GM21515 (cell line): ENCODE results near the gene CHCHD4.

Source experiments
- ATAC-seq: cut with Tn5 transposase; IDR thresholded peaks from one replicate; pipeline ENCODE4 v1.9.1; 2021; ENCODE audit not compliant: unreplicated experiment

Gene CHCHD4

DNA sequence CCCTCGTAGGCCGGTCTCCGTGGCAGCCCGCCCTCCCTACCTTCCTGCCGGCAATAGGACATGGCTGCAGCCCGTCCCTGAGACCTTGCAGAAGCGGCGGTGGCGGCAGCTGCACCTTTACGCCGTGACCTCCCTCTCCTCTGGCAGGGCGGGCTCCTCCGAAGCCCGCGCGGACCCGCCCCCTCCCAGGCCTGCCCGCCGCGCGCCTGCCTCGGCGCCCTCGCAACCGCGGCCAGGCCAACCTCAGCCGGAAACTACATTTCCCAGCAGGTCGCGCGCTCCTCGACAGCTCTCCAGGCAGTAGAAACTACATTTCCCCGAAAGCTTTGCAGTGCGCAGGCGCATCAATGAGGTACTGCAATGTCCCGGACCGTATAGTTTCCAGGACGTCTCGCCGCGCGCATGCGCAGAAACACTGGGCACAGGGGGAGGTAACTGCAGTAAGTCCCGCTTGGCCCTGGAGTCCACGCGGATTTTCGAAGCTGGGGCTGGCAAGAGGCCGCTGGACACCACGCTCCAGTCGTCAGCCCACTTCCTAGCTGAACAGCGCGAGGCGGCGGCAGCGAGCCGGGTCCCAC, at the start of gene CHCHD4, which contains the start of gene TMEM43:
Gene CHCHD4, minus strand, starts transcription at position 256 of the 578 bp plus-strand sequence. Its CDS starts 194 bp downstream, at position 62.
Gene TMEM43, plus strand, starts transcription at position 438 of the 578 bp plus-strand sequence. CDS start 142 bp downstream, outside the sequence.
- ATAC-seq = peak; percentile 81

DNA sequence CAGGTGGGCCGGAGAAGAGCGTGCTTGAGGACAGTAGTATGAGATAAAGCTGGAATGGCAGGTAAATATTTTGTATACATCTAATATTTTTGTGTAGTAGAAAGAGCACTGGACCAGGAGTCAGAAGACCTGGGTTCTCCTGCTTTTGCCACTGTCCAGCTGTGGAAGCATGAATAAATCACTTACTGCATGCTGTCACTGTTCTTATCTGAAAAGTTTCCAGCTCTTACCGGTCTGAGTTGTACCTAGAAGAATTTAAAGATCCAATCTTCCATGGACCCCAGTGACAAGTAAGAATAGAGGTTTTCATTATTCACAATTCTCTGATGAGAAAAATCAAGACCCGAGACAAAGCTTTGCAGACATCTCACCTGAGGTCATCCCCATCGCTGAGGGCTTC, 47.8 kb upstream of the CHCHD4 start:
- ATAC-seq = no peak

DNA sequence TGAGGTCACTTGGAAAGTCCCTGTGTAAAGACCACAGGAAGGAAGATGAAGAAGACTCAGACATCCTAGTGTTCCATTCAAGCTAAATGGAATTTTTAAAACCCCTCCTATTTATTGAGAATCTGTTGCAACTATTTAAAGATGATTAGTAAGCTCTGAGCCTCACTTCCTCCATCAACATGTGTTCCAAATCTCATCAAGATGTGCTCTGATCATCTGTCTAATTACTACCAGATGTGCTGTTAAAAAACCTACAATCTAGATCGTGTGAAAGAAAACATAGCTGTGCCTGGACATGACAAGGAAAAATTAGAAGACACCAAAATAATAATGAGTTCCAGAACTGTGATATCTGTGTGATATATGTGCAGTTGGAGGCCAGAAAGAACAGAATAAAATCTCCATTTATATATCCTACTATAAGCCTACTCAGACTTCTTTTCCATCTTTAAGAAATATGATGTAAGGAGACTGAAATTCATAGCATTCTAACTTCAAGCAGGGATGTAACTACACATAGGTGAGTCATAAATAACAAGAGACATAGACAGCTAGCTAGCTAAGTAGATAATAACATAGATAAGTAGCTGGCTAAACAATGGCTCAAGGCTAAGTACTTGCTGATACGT, 46.0 kb upstream of the CHCHD4 start:
- no peak for ATAC-seq

DNA sequence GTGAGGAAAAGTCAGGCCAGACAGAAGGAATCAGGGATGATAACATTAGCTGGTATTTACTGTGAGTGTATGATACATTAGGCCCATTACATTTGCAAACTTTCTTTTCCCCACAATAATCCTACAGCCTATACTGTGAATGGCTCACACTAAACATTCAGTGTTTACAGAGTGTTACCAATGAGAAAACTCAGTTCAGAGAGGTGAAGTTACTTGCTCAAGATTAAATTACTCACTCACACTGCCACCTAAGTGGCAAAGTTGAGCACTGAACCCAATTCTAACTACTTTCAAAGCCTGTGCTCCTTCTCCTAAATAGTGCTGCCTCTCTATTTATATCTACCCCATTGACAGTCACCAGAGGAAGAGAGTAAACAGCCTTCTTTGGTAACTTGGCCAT, 45.2 kb upstream of the CHCHD4 start:
- no peak for ATAC-seq

DNA sequence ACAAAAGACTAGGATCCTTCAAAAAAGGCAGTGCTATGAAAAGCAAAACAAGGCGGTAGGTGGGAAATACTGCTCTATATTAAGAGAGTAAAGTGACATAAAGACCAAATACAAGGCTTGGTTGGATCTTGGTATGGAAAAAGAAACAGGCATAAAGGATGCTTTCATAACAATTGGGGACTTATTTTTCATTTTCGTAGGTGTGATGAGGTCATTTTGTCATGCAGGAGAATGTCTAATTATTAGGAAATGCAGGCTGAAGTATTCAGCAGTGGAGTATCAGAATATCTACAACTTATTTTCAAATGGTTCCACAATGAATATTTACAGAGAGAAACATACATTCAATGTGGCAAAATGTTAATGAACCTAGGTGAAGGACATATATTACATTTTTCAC, 44.8 kb upstream of the CHCHD4 start:
- ATAC-seq = no peak

DNA sequence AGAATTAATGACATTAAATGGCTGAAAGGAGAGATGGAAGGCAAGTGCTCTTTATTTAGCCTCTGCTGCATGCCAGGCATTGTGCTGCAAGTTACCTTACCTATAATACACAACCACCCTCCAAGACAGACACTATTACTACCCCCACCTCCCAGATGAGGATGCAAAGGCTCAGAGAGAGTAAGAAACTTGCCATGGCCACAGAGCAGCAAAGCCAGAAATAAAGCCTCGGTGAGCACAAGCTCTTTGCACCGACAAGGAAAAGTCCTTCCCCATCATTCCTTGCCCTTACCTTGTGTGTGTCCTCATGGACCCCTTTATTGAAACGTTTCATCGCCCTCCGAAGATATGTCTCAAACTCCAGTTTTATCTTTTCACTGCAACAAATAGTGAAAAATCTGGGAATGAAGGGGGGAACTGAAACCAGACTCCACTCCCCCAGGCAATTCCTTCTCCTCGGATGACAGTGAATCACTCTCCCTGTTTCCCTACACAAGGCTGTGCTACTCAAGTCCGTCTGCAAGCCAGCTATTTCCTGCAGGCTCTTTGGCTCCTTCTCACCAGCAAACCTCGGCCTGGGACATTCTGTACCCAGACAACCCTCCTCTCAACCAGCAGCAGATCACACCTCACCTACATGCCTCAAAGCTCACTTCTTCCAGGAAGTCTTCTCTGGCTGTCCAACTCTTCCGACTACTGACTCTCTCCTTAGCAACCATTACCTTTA, 42.4 kb upstream of the CHCHD4 start:
- no peak for ATAC-seq

DNA sequence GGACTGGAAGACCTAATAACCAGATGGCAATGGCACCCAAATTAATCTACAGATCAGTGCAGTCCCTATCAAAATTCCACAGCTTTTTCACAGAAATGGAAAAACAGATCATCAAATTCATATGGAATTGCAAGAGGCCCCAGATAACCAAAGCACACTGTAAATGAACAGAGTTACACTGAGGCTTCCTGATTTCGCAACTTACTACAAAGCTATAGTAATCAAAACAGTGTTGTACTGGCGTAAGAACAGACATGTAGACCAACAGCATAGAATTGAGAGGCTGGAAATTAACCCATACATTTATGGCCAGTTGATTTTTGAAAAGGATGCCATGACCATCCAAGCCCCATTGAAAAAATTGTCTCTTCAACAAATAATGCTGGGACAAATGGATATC, 37.5 kb upstream of the CHCHD4 start:
- no peak for ATAC-seq

DNA sequence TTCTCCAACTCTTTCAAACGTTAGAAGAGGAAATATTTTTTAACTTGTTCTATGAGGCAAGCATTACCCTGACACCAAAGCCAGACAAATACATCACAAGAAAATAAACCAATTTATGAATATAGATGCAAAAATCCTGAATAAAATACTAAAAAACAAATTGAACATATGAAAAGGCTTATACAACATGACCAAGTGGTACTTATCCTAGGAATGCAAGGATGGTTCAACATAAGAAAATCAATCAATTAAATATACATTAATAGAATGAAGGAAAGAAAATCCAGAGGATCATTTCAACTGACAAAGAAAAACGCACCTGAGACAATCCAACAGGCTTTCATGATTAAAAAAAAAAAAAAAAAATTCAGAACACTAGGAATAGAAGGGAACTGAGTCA, 36.6 kb upstream of the CHCHD4 start:
- no peak for ATAC-seq

DNA sequence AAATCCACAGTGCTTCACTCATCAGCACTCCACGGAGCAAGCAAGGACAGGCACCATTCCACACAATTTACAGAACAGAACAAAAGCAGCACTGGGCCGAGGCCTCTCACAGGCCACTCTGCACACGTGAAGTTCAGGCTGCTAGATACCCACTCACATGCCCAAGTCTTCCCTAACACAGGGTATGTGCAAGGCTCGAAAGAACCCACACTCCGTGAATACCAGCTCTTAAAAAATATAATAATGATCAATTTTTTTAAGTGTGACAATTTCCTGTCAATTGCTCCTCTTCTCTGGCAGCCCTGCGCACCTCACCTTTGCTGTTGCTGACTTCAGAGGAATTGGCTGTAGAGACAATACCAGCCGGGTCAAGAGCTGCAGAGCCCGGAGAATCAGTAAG, 34.8 kb upstream of the CHCHD4 start:
- ATAC-seq = no peak

DNA sequence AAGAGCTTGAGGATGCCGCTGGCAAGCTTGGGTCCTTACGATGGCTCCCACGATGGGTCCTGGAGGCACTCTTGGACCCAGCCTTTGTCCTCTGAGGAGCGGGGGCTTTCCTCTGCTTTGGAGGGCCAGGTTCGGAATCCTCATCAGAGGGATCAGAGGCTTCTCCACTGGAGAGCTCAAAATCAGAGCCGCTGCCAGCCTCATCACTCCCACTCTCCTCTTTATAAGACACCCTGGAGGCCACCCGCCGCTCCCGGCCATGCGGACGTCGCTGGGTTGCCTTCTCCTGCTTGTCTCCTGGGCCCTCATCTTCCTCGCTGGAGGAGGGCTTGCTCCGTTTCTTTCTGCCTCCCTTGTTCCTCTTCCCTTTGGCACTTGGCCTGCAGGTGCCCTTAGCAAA, 33.7 kb upstream of the CHCHD4 start:
- no peak for ATAC-seq

DNA sequence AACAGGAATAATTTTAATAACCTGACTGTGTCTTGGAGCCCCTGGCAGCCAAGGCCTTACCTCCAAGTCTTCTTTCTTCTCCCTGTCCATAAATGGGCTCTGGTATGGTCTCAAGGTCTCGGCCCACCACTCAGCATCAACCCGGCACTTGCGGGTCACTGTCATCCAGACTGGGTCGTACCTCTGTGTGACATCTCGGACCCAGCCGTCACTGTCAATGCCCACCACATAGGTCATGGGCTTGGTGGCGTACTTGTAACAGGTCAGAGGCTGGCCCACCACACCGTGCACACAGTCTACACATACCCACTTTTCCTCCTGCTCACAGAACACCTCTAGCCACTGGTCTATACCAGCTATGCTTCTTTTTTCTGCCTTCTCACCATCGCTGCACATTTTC, 33.3 kb upstream of the CHCHD4 start:
- no peak for ATAC-seq

DNA sequence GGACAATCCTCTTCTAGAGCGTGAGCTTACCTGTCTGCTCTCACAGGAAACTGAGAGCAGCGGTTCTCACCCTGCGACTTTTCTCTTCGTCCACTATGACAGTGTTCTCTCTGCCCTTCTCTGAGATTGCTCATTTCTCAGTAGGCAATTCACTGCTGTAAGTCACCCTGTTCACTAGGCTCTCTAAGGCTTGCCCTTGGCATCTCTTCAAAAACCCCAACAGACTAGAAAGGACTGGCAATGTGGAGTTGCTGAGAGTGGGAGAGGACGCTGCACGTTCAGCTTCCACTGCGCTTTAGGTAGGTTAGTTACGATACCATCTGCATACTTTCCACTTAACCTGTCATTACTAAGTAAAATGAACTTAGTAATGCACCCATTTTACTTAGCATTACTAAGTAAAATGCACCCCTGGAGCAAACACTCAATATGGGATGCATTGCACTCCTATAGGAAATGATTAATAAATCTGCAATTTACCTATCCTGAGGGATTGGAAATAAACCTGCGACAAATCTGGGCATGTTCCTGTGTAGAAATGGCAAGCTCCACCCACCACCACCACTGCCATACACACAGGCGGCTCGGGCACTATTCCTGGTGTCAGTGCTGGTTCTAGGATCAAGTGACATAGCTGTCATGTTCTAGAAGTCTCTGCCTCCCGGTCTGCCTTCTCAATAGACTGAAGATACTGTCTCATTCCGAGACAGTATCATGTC, 32.3 kb upstream of the CHCHD4 start:
- no peak for ATAC-seq

DNA sequence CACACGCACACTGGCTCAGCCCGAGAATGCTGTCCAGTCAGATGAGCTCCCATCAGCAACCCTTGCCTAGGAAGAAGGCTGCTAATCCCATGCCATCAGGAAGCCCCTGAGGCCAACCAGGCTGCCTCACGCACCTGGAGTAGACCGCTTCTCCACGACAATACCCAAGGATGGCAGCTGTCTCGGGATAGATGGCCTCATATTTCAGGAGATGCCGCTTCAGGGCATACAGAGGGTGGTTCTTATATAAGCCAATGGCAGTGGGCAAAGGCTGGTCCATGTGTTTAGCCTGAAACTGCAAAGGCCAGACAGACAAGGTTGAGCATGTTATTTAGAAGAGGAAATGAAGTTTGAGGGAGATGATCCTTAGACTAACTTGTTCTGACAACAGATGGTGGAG, 31.5 kb upstream of the CHCHD4 start:
- no peak for ATAC-seq

DNA sequence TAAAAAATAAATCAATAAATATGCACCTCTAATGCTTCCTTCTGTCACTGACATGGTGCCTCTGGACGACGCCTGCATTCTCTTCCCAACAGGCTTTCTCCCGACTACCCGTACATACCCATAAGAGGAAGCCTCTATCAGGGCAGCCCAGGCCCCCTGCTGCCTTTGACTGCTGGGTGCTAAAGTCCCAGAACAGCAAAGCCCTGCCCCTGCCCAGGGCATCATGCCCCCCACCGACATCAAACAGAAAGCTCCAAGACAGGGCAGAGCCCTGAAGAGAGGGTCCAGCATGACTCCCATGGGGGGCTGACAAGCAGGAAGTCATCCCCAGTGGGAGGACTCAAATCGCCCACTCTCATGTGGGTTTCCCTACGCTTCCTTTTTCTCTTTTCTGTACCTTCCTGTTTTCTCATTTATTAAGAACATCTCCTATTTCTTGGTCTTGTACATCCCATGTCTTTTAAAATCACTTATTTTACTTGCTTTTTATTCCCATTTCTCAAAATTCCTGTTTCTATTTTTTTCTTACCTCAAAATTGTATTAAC, 30.3 kb upstream of the CHCHD4 start:
- no peak for ATAC-seq

DNA sequence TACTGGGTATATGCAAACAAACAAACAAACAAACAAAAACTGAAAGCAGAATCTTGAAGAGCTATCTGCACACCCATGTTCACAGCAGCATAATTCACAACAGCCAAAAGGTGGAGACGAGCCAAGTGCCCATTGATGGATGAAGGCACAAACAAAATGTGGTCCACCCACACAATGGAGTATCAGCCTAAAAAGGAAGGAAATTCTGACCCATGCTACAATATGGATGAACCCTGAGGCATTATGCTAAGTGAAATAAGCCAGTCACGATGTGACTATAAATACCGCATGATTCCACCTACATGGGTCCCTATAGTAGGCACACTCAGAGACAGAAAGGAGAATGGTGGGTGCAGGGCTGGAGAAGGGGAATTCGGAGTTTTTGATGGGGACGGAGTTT, 29.6 kb upstream of the CHCHD4 start:
- ATAC-seq = no peak

DNA sequence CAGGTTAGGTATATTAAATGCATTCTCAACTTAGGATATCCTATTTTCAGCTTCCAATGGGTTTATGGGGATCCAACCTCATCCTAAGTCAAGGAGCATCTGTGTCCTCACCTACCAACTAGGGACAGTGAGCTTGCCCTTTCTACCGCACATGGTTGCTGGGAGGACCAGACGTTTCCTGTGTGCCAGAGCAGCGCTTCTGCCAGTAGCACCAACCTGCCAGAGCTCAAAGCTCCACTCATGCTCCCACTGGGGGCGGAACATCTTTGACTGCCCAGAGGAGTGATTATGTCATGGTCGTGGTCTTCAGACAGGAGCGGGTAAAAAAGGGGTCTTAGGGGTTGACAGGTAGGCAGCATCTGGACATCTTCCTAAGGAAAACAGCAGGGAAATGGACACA, 29.0 kb upstream of the CHCHD4 start:
- no peak for ATAC-seq

DNA sequence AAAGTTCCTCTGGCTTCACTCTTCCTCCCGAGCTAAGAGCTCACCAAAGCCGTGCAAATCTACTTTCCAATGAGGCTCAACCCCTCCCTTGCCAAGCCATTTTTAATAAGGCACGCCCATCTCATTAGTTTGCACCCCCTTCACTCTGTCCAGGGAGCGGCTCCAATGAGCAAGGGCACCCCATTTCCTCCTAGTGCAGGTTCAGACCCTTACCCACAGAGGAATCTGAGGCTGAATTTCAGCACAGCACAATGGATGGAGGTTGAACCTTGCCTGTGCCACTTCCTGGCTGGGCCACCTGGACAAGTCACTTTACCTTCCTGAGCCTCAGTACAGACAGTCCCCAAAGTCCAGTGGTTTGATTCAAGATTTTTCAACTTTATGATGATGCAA, 28.3 kb upstream of the CHCHD4 start:
- ATAC-seq = no peak

DNA sequence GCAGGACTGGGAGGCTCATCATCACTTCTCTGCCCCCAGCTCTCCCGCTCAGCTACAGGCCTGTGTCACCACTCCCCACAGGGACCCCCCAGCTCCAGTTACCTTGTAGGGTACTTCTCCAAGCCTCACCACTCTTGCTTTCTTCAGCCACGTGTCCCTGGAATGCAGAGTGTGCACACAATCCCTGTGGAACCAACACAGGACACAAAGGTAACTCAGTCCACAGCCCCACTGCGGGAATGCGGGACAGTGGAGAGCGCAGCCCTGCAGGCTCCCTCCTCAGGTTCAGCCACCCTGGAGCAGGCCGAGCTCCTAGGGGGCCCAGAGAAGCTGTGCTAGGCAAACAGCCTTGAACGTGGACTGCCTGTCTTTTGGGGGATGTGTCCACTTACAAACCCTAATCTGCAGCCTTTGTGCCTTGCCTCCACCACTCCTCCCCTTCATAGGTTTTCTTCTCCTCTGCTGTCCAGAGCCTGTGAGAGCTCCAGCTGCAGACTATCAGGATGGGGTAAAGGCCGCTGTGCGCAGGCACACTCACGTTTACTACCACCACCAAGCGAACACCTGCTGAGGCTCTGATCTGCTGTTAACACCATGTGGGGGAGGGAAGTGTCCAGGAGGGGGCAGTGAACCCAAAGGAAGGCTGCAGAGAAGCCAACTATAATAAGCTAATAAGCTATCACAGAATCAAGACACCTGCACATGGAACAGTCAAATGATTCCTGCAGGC, 27.7 kb upstream of the CHCHD4 start:
- ATAC-seq = no peak

DNA sequence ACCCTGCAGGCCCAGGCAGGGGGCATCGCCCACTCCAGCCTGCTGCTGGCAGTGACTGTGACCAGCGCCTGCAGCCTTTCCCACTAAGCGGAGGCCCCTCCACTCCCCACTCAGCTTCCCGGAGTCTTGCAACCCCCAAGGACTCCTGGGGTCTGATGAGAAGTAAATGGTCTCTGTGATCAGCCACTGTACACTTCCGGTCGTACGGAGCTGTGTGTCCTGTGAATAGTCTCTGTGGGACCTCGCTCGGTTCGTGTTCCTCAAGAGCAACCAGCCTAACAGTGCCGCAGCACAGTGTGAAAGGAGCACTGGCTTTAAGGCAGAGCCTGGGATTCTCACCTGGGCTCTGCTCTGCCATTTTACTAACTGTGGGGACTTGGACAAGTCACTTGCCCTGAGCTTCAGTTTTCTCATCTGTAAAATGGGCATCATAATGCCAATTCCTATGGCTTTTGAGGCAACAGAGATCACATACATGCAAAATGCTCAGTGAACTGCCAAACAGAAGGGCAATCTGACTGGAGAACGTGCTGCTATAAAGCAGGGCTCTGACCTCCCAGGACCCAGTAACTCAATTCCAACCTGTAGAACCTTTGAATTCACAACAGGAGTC, 26.9 kb upstream of the CHCHD4 start:
- ATAC-seq = no peak

DNA sequence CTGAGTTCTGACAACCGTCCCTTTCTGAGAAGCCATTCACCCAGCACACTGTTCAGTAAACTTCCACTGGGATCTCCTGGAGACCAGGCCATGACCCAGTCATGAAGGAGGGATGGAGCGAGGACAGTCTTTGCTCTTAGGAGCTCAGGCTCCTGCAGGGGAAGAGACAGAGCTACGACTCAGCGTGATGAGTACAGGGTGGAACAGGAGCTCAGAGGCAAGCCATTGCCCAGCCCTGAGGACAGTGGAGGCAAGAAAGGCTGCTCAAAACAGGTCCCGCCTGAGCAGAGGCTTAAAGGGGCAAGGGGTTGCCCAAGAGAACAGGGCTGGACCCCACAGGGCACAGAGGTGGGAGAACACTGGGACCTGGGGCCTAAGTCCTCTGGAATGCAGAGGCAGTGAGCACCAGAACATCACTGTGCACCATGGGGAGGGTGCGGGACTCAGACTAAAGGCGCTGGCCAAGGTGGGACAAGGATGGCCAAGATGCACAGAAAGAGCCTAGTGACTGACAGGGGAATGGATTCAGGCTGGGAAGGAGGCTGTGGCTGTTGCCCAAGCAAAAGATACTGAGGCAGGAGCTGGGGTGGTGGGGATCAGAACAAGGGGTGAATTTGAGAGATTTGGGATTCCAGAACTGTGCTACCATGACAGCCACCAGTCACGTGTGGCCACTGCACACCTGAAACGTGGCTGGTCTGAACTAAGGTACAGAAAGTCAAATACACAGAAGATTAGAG, 26.0 kb upstream of the CHCHD4 start:
- no peak for ATAC-seq
